Smooth muscle cell (in vitro differentiated cells): Measurements from ENCODE around the gene LTA. TPM values are rescaled to one million over a fixed set of nuclear protein-coding genes. Genes with fewer than 3 reads are reported as not detected.

Experiments used
- DNase-seq: peaks from one replicate; lab custom pipeline; 2025; ENCODE audit not compliant: unreplicated experiment; lab: John Stamatoyannopoulos, UW
- H2AFZ ChIP-seq: fragments of 200-600 bp; sonication (generic); 2 replicates; pipeline ENCODE4 v1.6.0; 2016; ENCODE audit warnings: antibody characterized with exemption, low read depth, mild to moderate bottlenecking
- H3F3A ChIP-seq: fragments of 200-600 bp; sonication (generic); 2 replicates; pipeline ENCODE4 v1.6.0; 2017; ENCODE audit warnings: antibody characterized with exemption, low read depth
- H3K27ac ChIP-seq: fragments of 200-600 bp; sonication (generic); 2 replicates; pipeline ENCODE4 v1.5.1; 2016; ENCODE audit warnings: low read depth, mild to moderate bottlenecking
- H3K27me3 ChIP-seq: fragments of 200-600 bp; sonication (generic); 2 replicates; pipeline ENCODE4 v1.6.1; 2016; ENCODE audit warnings: low read depth, mild to moderate bottlenecking
- H3K36me3 ChIP-seq: fragments of 200-600 bp; sonication (generic); 2 replicates; pipeline ENCODE4 v1.5.1; 2016; ENCODE audit warnings: low read depth
- H3K4me1 ChIP-seq: fragments of 200-600 bp; sonication (generic); 2 replicates; pipeline ENCODE4 v1.5.1; 2016; ENCODE audit warnings: low read depth
- H3K4me2 ChIP-seq: fragments of 200-600 bp; sonication (generic); 2 replicates; pipeline ENCODE4 v1.6.0; 2016; ENCODE audit warnings: mild to moderate bottlenecking
- H3K4me3 ChIP-seq: fragments of 200-600 bp; sonication (generic); 2 replicates; pipeline ENCODE4 v1.5.1; 2016; ENCODE audit warnings: mild to moderate bottlenecking
- H3K79me2 ChIP-seq: fragments of 200-600 bp; sonication (generic); 2 replicates; pipeline ENCODE4 v1.6.0; 2016; ENCODE audit warnings: low read depth, mild to moderate bottlenecking
- H3K9ac ChIP-seq: fragments of 200-600 bp; sonication (generic); 2 replicates; pipeline ENCODE4 v1.6.0; 2016; ENCODE audit warnings: low read depth
- H3K9me3 ChIP-seq: fragments of 200-600 bp; sonication (generic); replicated peaks from 2 replicates; pipeline ENCODE4 v1.5.1; 2016; ENCODE audit warnings: low read depth
- H4K20me1 ChIP-seq: fragments of 200-600 bp; sonication (generic); 2 replicates; pipeline ENCODE4 v1.6.0; 2016; ENCODE audit warnings: low read depth
- WGBS: methylation state at CpG from one replicate; pipeline ENCODE4 v1.1.7; 2016; ENCODE audit warnings: low lambda C conversion rate; 5-methylcytosine and 5-hydroxymethylcytosine counted together
- polyA plus RNA-seq: library from polyadenylated mRNA; unstranded; fragments of >200 nt; fragmentation: Nextera tagmentation; extraction: Ambion mirVana; gene quantifications from 2 replicates; pipeline ENCODE4 v1.2.1, GENCODE V29; 2016
- total RNA-seq: library from RNA; depleted of rRNA; stranded (reverse); fragments of >200 nt; gene quantifications from 2 replicates; pipeline ENCODE4 v1.2.3, GENCODE V29; 2014
- TF ChIP-seq, protein P1 (sequence below): fragments of 200-600 bp; sonication (generic); IDR thresholded peaks from 2 replicates; pipeline ENCODE4 v1.5.1; 2017; ENCODE audit warnings: borderline replicate concordance, mild to moderate bottlenecking, antibody characterized with exemption; ENCODE audit not compliant: insufficient read depth, poor library complexity, severe bottlenecking

LTA gene
- total and polyA plus RNA-seq, 2 experiments from 2014 or later: 0.74 TPM; not detected in 1

DNA sequence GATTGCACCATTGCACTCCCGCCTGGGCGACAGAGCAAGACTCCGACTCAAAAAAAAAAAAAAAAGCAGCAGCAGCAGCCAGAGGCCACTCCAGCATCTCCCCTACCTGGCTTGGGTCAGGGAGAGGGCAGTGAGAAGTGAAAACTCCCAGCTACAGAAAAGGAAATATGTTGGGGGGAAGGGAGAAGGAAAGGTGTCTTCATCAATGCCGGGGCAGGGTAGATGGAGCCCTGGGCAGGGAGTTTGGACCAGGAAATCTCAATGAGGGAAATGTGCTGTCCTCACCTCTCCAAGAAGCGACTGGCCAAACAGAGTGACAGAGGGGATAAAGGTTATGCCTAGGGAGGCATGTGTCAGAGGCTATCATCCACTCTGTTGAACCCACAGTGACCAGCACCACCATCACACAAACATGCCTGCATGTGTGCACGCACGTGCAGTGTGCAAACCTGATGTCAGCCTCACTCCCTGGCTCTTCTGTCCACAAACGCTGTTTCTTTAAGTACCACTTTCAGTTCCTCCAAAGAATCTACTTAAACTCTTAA lies 42.1 kb downstream of the LTA start:
- Histone ChIP-seq H3K27me3 (no peaks in the 10 kb centered on the region), H3K27ac (no peak overlapping the region), H3F3A (no peaks in the 10 kb centered on the region), H3K4me1 (no peaks in the 10 kb centered on the region), H4K20me1 (no peaks in the 10 kb centered on the region), H3K36me3 (no peaks in the 10 kb centered on the region), H3K9me3 (no peaks in the 10 kb centered on the region), H3K79me2 (no peaks in the 10 kb centered on the region), H3K4me2 (no peak overlapping the region), H3K9ac (no peak overlapping the region), H2AFZ (no peak overlapping the region), H3K4me3 (no peak overlapping the region)
- TF ChIP-seq, protein P1, sequence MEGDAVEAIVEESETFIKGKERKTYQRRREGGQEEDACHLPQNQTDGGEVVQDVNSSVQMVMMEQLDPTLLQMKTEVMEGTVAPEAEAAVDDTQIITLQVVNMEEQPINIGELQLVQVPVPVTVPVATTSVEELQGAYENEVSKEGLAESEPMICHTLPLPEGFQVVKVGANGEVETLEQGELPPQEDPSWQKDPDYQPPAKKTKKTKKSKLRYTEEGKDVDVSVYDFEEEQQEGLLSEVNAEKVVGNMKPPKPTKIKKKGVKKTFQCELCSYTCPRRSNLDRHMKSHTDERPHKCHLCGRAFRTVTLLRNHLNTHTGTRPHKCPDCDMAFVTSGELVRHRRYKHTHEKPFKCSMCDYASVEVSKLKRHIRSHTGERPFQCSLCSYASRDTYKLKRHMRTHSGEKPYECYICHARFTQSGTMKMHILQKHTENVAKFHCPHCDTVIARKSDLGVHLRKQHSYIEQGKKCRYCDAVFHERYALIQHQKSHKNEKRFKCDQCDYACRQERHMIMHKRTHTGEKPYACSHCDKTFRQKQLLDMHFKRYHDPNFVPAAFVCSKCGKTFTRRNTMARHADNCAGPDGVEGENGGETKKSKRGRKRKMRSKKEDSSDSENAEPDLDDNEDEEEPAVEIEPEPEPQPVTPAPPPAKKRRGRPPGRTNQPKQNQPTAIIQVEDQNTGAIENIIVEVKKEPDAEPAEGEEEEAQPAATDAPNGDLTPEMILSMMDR: no peak
- DNase-seq: no peak
- 79% methylated on average over 8 of the region's 8 CpGs for WGBS

DNA sequence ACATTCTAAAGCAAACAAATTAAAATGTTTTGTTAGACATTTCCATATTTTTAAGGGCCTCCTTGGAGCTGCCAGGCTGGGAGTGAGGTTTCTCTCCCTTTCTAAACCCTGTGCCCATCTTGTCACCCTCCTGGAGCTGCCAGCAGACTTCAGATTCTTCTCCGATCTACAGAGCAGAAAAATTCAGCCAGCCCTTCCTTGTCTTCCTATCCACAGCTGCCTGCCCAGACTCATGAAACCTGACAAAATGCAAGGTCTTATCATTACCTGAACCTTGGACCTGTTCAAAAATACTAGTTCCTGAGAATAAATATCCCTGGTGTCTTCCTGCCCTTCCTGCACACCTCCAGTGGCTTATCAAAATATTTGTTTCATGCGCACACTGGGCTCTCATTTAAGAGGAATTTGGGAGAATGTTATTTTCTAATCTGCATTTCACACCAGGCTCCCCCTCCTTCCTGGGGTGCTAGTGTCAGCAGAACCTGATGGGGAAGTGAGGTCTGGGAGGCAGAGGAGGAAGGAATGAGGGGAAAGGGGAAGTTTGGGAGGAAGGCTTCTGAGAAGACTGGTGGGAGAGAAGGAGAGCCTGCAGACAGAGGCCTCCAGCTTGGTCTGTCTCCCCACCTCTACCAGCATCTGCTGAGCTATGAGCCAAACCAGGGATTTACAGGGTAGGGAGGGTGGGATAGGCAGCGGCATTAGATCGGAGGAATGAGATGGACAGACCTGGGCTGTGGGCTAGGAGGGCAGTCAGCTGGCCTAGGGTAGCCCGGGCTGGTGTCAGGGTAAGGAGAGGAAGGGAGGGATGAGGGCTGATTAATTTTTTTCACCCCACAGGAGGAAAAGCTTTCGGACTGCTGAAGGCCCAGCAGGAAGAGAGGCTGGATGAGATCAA lies 42.8 kb downstream of the LTA start, which contains the start of gene AIF1:
AIF1 (plus strand) TSS at position 551 of the 895 bp plus-strand sequence; CDS start at position 647, 96 bp downstream.
- no peaks in the 10 kb centered on the region for H3K9me3 ChIP-seq
- H3K9ac ChIP-seq: no peak within 1 kb of the TSS
- no peak within 1 kb of the TSS for H3K4me3 ChIP-seq
- no peaks in the 10 kb centered on the region for H3K36me3 ChIP-seq
- H2AFZ ChIP-seq: no peak within 1 kb of the TSS
- 73% methylated on average over 5 of the region's 6 CpGs for WGBS
- H3K27me3 ChIP-seq: no peaks in the 10 kb centered on the region
- no peaks in the 10 kb centered on the region for H4K20me1 ChIP-seq
- no peak within 1 kb of the TSS for H3K4me2 ChIP-seq
- TF ChIP-seq, protein P1: no peak
- H3K79me2 ChIP-seq: no peaks in the 10 kb centered on the region
- H3K27ac ChIP-seq: no peak within 1 kb of the TSS
- no peak for DNase-seq
- no peaks in the 10 kb centered on the region for H3K4me1 ChIP-seq
- no peaks in the 10 kb centered on the region for H3F3A ChIP-seq

DNA sequence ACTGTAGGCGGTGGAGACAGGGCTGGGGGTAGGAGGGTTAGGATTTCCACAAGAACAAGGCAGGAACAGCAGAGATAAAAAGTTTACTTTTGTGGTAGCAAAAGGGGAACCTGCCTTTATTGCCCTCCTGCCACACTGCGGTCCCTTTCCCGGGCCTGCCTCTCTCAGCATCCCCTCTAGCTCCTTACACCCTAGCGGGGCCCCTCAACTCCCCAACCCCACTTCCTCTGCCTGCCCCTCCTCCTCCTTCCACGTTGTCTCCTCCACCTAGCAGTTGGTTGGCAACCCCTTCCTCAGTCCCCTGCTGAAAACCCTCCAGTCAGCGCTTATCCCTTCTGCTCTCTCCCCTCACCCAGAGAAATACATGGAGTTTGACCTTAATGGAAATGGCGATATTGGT lies 43.7 kb downstream of the LTA start:
- TF ChIP-seq, protein P1: no peak
- no peak for DNase-seq
- no peak overlapping the region for H3K9ac ChIP-seq
- no peaks in the 10 kb centered on the region for H3K36me3 ChIP-seq
- no peaks in the 10 kb centered on the region for H3F3A ChIP-seq
- WGBS: 84% methylated on average over 7 of the region's 7 CpGs
- no peak overlapping the region for H3K27ac ChIP-seq
- H3K4me1 ChIP-seq: no peaks in the 10 kb centered on the region
- H4K20me1 ChIP-seq: no peaks in the 10 kb centered on the region
- H2AFZ ChIP-seq: no peak overlapping the region
- no peaks in the 10 kb centered on the region for H3K9me3 ChIP-seq
- no peak overlapping the region for H3K4me3 ChIP-seq
- no peak overlapping the region for H3K4me2 ChIP-seq
- no peaks in the 10 kb centered on the region for H3K27me3 ChIP-seq
- H3K79me2 ChIP-seq: peaks cover 1% of the 10 kb centered on the region
